GM18951 (cell line): Measurements from ENCODE around the gene TMEM178B.

Experiments used
- POLR2A ChIP-seq: IDR thresholded peaks from 4 replicates; pipeline ENCODE4 v1.6.1; 2011; ENCODE audit warnings: mild to moderate bottlenecking; ENCODE audit not compliant: insufficient read length, insufficient read depth; ENCODE audit errors: extremely low read depth
- in situ Hi-C: fragments of 300-500 bp; cut with MboI; formaldehyde crosslinking; loops from one replicate; pipeline ENCODE4 v1.12.0; 2022; ENCODE audit warnings: low sequenced_read_pairs, mixed read lengths, inconsistent platforms; ENCODE audit not compliant: unreplicated experiment

Gene TMEM178B

DNA sequence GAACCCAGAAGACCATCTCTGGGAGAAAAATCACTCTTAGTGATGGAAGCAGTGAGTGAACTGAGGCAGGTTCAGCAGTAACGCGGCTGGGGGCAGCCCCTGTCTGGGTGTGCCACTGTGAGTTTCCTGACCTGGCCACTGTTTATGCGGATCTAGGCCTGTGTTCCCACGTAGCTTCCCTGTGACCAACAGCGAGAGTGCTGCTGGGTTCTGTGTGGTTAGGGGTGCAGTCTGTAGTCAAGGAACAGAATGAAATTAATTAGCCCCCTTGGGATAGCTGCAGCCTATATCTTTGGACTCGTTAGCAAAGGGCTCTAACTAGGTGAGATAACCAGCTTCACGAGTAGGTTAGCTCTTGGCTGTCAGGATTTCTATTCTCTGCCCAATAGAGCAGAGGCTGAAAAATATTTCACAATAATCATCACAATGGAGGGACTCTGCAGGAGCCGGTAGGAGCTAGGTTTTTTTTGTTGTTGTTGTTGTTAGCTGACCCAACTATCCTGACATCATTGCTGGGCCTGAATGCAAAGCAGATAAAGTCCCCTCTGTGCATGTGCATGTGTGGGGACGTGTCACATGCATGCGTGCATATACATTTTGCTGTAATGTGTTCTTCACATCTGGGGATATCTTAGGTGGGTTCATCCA, 164.9 kb downstream of the TMEM178B start:
- no peak for TF ChIP-seq POLR2A
- in situ Hi-C loops, result no loop called here

DNA sequence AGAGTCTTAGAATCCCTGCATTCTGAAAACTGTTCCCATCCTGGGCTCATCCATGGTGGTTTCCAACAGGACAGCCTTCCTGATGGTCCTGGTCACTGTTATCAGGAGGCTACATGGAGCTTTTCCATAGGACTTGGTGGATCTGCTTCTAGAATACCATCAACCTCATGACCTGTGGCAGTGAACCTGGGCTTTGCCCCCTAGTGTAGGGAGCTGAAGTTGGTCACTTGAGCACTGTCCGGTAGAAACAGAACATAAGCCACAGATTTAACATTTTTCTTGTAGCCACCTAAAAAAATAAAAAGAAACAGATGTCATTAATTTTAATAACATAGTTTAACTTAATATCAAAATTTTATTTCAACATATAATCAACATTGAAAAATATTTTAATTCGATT, 165.8 kb downstream of the TMEM178B start:
- in situ Hi-C loops, result no loop called here
- TF ChIP-seq POLR2A, result no peak

- no peak for TF ChIP-seq POLR2A
- in situ Hi-C loops, result no loop called here
These were observed 168.7 kb downstream of the TMEM178B start for GRCh38 chr7:141242568-141242967.

DNA sequence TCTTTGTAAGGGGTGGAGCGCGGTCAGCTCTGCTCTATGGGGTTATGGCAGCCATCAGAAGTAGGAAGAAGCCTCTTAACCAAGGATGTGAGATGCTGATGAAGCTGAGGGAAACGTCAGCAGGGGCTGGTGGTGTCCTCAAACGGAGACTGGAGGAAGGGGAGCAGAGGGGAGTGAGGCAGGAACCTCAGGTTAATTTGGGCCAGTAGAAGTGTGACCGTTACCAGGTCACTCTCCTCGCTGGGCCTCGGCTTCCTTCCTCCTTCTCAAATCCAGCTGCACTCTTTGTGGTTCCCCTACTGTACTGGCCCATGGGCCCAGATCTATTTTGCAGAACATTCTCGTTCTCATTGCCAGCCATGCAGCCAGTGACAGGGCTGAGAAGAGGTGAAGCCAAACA, 169.5 kb downstream of the TMEM178B start:
- in situ Hi-C loops, result no loop called here
- no peak for TF ChIP-seq POLR2A

DNA sequence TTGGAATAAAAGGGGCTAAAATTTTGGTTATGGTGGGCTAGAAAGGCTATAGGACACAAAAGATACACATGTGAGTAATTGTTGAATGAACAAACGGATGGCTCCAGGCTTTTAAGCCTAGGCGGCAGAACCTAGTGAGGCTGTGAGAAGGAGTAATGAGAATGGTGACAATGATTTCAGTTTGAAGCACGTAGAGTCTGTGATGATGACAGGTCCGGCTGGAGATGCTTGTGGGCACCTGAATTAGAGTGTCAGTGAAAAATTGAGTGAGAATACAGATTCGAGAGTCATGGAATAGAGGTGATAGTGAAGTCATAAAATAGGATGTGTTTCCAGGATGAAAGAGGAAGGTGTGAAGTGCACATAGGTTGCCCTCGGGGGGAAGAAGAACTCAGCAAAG, 170.6 kb downstream of the TMEM178B start:
- in situ Hi-C loops, result no loop called here
- TF ChIP-seq POLR2A, result no peak

- in situ Hi-C loops, result no loop called here
- TF ChIP-seq POLR2A, result no peak
These were observed 172.6 kb downstream of the TMEM178B start for GRCh38 chr7:141246426-141246825.

GRCh38 chr7:141251180-141251579, 177.3 kb downstream of the TMEM178B start:
- no peak for TF ChIP-seq POLR2A
- in situ Hi-C loops, result no loop called here

GRCh38 chr7:141251957-141252356, 178.1 kb downstream of the TMEM178B start:
- in situ Hi-C loops, result no loop called here
- TF ChIP-seq POLR2A, result no peak

DNA sequence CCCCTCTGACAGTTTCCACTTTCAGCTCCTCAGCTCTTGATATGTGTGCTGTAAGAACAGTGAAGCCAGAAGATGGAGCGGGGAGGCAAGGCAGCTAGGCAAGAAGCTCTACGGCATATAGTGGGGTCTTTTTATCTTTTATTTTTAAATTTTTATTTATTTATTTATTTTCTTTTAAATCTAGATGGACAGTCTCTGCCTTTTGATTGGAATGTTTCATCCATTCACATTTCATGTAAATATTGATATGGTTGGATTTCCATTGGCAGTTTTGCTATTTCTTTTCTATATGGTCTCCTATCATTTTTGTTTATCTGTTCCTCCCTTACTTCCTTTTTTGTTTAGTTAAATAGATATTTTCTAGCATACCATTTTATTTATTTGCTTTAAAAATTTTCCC, 183.7 kb downstream of the TMEM178B start:
- in situ Hi-C loops, result no loop called here
- no peak for TF ChIP-seq POLR2A

DNA sequence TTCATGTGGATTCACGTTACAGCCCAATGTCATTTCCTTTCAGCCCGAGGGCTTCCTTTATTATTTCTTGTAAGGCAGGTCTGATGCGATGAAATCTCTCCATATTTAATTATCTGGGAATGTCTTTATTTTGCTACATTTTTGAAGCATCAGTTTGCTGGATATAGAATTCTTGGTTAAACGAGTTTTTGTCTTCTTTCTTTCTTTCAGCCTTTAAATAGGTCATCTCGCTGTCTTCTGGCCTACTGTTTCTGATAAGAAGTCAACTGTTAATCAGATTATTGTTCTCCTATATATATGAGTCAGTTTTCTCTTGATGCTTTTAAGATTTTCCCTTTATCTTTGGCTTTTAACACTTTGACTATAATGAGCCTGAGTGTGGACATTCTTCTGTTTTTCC, 184.7 kb downstream of the TMEM178B start:
- no peak for TF ChIP-seq POLR2A
- in situ Hi-C loops, result no loop called here

GRCh38 chr7:141262101-141263090, 188.5 kb downstream of the TMEM178B start:
- no peak for TF ChIP-seq POLR2A
- in situ Hi-C loops, result no loop called here

DNA sequence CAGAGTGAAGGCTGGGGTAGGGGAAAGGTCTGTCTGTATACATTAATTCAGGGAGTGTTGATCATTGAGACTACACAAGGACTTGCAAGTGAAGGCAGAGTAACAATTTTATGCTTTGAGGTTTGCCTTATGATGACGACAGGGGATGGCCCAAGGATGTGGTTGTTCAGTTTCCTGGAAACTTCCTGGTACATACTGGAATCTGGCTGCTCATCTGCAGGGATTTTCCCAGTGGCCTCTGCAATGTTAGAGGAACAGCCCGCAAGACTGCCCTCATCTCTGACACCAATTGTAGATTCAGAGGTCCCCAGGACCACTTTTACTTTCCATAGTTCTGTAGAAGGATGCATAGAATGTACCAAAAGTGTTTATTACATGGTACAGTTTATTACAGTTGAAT, 189.6 kb downstream of the TMEM178B start:
- in situ Hi-C loops, result no loop called here
- TF ChIP-seq POLR2A, result no peak

DNA sequence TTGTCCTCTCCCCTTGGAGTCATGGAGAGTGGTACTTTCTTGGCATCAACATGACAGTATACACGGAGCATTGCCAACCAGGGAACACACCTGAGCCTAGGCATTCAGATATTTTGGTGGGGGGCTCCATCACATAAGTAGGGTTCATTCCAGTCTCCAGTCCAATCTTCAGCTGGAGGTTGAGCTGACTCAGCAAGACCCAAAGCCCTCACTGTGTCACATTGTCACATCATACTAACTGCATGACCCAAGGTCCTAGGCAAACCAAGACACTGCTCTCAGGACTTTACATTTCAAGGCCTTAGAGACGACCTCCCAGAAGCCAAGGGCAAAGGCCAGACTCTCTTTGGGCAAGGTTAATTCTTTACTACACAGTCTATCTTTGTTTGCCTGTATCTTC, 190.1 kb downstream of the TMEM178B start:
- TF ChIP-seq POLR2A, result no peak
- in situ Hi-C loops, result no loop called here

GRCh38 chr7:141264511-141264910, 190.6 kb downstream of the TMEM178B start:
- no peak for TF ChIP-seq POLR2A
- in situ Hi-C loops, result no loop called here

GRCh38 chr7:141265668-141266067, 191.8 kb downstream of the TMEM178B start:
- in situ Hi-C loops, result no loop called here
- TF ChIP-seq POLR2A, result no peak
